HG03571 (cell line): ENCODE data around the gene WNT7B.
"Not testable (repeated sequence)": the region's sequence is repeated elsewhere in the genome, so short reads cannot be mapped to it uniquely, and the experiment has no call there.

Source experiments
- ATAC-seq: cut with Tn5 transposase; IDR thresholded peaks from one replicate; pipeline ENCODE4 v1.9.1; 2021; ENCODE audit not compliant: unreplicated experiment

The WNT7B gene

DNA sequence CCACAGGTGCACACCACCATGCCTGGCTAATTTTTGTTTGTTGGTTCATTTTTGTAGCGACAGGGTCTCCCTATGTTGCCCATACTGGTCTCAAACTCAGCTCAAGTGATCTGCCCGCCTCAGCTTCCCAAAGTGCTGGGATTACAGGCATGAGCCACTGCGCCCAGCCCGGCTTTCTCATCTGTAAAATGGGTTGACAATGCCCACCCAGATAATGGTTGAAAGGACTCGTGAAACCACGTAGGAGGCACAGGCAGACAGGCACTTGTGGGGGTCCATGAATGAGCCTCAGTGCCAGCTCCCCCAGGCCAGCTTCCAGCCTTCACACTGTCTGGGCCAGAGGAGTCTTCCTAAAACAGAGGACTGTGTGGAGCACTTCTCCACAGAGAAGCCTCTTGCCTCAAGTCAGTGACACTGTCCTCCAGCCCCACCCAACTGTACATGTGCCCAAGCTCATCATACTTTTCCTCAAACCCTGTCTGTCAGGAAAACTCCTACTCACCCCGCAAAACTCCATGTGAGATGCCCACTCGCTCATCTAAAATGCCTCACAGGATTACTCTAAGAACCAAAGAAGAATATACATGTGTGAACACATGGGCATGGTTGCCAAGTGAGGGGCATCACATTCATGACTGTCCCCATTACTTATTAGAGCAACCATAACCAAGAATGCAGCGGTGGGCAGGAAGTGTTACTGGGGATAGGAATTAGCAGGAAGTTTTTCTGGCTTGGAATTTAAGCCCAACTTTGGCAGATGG is 32.1 kb upstream of the WNT7B start:
- no peak for ATAC-seq

DNA sequence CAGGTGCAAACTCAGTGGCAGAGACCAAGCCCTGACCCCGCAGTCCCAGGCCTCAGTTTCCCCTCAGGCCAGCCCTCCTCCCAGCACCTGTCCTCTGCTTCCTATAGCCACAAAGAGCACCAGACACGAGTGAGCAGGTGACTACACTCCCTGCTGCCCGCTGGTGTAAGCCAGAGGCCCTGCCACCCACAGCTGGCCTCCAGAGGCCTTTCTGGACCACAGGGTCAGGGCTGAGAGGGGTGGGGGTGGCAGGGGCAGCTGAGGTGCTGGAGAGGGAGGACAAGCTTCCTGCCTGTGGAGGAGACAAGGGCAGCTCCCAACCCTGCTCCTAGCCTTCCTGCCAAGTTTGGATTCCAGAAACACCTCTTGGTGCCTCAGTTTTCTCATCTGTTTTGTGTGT is 31.3 kb upstream of the WNT7B start:
- ATAC-seq = no peak

DNA sequence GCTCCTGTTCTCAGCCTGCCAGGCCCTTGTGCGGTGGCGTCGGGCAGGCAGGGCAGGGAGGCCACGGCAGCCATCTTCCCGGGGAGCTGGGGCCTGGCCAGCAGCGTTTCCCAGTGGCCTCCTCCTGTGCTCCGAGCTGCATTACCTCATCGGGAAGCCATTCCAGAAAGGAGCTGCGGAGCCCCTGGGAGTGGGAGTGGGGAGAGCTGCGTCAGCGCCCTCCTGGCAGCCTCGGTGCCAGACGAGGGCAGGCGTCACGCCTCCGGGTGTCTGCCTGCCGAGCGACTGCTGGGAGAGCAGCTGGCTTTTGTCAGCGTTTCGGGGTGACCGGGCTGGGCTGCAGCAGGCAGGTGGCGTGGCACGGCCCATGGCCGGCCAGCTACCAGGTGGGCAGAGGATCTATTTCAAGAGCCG is 30.9 kb upstream of the WNT7B start:
- no peak for ATAC-seq

DNA sequence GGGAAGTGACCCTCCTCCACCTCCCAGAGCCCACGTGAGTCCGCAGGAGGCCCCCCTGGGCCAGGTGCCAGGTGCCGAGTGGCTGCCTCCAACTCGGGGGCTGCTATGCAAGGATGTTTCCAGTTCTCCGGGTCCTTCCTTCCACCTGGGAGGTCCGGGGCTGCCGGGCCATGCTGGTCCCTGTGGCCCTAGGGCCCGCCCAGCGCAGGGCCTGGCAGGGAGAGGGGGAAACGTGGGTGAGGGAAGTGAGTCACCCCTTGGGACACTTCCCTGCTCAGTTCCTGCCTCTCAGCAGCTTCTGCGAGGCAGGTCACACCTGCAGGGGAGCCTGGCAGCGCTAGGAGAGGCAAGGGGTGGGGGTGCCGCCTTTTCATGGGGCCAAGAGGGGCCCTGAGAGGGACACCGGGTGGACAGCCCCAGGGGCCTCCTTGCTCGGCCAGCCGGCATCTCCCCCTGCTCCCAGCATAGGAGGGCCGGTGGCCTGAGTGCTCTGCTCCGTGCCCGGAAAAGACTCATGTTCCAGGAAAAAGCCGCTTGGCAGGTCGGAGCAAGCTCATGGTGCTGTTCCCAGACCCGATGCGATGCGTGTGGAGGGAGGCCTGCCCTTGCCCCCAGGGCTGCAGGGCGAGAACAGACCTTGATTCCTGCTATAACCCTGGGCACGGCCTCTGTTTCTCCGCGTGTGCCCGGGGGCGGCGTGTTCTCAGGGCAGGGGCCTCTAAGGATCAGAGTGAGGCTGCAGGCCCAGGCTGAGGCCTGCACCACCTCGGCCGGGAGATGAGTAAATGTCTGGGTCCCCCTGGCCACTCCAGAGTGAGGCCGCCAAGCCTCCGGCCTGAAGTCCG is 30.3 kb upstream of the WNT7B start:
- no peak for ATAC-seq

DNA sequence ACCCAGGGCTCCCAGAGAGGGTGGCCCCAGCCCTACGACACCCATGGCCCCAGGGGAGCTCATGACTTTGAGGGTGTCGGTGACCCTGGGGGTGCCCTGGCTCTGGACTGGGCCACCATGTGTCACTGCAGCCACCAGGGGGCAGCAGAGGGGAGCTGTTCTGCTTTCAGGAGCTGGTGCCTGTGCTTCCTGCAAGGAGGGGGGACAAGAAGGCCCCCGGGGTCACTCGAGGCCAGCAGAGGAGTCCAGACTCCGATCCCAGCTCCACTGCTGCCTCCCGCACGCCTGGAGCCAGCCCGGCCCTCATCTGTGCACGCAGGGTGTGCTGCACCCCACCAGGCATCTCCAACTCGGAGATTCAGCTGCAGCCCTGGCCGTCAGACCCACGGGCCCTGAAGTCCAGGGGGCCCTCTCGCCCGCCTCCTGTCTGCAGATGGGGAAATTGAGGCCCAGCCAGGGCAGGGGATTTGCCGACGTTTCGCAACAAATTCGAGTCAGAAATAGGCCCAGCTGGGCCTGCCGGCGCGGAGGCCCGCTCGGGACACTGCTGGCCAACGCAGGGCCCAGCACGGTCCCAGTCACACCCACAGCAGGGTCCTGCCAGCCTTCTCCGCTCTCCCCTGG is 29.5 kb upstream of the WNT7B start:
- ATAC-seq = no peak

DNA sequence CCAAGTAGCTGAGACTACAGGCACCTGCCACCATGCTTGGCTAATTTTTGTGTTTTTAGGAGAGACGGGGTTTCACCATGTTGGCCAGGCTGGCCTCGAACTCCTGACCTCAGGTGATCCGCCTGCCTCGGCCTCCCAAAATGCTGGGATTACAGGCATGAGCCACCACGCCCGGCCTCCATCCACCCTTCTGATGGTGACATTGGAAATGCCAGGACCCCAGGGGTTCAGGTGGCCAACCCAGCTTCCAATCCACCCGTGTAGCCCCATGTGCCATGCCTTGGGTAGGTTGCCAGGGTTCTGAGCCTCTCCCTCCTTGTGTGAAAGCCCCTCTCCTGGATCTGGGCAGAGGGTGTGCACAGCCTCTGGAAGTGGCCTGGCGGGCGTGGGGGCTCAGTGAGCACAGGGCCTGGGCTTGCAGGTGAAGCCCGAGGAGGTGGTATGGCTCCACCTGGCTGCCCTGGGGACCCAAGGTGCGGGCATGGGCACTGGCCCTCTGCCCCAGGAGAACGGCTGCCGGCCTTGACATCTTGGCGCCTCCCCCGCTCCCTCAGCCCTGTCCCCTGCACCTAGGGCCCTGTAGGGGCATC is 28.2 kb upstream of the WNT7B start:
- ATAC-seq = not testable (repeated sequence)

DNA sequence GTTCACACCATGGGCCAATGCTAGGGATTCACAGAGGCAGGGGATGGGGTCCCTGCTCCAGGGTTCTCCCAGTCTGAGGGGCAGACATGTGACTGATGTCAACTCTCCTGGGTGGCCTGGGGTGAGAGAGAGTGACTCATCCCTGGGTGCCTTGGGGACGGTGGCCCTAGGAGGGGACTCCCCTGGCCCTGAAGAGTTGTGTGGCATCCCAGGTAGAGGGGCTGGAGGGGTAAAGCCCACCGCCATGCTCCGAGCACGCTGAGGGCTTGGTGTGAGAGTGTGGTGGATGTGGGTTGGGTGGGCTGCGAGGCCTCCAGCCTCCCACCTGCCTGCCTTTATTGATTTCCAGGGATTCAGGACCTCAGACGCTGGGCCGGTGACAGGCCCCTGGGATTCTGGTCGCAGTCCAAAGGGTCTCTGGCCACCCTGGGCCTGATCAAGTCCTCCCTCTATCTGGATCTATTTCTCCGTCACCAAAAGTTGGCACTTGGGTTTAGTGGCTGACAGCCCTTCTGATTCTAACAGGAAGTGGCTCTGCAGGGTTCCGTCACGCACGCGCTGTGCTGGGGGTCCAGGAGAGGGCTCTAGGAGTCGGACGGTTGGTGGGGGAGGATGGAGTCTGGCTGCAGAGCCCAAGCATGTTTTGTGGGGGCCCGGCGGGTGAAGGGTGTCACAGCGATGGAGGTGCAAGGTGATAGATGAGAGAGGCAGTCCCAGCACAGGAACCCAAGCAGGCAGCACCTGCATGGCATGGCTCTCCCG is 27.3 kb upstream of the WNT7B start:
- no peak for ATAC-seq

DNA sequence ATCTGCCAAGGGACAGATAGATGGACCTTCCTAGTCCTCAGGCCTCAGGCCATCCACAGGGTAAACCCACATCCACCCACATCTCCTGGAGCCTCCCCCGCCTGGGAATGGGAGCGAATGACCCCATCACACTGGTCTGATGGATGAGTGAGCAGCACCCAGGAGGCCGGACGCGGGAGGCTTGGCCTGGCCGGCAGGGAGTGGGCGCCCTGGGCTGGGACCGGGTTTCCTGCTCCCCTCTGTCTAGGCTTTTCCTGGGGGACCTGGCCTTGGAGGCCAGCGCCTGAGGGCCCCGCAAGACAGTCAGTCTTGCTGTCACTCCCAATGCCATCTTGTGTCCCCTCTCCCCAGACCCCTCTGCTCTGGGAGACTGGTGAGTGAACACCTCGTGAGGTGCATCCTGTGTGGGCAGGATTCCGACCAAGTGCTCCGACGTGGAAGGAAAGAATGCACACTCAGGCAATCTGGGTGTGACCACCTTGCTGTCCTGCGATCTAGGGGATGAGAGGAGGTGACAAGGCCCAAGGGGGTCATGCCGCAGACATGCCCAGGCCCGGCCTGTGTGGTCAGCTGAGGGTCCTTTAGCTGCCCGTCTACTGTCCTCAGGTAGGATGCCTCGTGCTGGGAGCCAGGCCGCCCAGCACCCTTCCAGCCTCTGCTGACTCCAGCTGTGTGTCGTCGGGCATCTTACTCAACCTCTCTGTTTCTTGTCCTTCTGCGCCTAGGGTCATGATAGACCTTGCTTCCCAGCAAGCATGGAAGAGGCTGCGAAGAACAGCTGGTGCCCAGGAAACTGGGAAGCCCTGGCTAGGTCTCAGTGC is 26.5 kb upstream of the WNT7B start:
- no peak for ATAC-seq

DNA sequence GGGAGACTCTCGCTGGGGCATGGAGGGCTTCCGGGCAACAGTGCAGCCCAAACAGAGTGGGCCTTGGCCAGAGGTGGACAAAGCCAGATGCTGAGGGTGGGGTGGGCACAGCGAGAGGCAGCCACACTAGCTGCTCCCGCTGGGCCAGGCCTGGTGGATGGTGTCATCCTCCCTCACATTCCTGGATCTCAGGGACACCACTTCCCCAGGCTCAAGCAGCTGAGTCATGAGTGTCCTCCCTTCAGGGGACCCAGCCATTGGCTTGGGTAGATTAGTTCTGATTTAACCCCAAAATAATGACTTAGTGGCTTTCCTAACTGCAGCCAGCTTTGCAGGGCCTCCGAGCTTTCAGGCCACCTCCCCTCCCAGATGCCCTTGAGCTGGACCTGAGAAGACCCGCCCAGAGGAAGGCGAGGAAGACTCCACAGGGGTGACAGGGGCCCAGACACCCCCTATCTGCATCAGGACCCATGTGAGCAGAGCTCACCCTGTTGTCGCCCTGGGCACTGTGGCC is 25.9 kb upstream of the WNT7B start:
- no peak for ATAC-seq

DNA sequence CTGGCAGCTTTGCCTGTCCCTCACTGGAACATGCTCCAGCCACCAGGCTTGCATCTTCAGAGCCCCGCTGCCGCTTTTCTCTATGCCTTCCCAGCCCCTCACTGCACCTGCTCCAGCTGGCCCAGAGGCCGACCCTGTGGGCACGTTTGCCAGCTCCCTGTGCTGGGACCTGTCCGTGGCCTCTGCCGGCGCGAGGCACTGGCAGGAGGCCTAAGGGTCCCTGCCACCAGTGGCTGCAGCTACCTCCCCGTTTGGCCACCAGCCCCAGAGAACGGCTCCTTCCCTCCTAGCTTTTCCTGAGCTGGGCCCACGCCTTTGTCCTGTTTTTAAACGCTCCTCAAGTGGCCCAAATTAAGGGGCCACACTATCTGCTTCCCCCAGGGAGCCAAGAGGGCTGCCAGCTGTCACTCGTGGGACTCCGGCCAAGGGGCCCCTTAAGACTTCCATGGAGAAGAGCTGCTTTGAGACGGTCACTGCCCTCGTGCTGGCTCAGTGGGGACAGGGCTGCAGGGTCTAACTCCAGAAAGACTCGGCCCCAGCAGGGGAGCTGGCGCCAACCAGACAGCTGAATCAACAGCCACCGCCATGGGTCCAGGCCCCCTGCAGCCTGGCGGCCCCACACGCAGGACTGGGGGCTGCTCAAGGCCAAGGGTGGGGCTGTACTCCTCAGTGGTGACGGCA is 24.6 kb upstream of the WNT7B start:
- no peak for ATAC-seq

DNA sequence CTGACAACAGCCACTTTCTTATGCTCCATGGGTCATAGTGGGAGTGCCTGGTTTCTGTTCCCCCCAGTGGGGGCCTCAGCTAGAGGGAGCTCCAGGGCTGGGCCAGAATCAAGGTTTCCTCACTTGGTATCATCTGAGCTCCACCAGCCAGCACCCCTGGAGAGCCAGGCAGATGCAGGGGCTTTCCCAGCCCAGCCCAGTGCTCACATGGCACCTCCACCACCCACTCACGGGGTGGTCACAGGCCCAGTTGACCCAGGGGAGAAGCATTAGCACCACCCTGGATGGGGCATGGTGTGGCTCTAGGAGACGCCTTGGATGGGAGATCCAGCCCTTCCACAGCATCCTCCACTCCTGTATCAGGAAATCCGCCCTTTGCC is 24.1 kb upstream of the WNT7B start:
- no peak for ATAC-seq

DNA sequence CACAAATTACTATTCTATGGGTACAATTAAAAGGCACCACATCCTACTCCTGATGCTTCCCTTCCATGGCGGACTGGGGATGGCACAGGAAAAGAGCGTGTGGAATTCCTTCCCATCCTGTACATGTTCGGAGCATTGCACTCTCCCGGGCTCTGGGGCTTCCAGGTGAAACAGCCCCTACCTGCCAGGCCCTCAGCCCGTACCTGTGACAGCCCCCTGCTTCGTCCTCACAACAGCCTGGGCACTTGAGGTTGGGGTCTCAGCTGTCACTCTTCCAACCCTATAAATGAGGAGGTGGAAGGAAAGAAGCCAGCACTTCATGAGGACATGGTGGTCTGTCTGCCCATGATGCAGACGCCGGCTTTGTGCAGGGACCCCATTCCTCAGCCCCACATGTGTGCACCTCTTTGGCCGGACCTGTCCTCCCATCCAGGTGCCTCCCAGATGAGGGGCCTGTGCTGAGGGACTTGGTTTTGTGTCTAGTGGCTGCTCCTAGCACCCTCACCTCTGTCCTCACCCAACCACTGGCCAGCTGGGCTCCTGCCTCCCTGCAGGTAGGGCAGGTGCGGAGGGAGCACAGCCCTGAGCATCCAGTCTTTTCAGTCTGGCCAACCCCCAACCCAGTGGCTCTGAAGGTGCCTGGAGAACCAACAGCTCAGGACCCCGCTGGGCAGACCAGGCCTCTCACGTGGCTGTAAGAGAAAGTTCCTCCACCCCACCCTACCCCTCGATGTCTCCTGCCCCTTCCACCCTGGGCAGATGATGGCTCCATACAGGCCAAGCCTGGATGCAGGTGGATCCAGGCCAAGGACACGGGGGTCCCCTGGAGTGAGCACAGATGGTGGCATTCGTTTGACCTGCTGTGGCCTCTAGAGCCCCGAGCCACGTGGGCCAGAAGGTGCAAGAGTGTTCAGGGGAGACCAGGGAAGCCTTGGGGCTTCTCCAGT is 23.4 kb upstream of the WNT7B start:
- no peak for ATAC-seq

DNA sequence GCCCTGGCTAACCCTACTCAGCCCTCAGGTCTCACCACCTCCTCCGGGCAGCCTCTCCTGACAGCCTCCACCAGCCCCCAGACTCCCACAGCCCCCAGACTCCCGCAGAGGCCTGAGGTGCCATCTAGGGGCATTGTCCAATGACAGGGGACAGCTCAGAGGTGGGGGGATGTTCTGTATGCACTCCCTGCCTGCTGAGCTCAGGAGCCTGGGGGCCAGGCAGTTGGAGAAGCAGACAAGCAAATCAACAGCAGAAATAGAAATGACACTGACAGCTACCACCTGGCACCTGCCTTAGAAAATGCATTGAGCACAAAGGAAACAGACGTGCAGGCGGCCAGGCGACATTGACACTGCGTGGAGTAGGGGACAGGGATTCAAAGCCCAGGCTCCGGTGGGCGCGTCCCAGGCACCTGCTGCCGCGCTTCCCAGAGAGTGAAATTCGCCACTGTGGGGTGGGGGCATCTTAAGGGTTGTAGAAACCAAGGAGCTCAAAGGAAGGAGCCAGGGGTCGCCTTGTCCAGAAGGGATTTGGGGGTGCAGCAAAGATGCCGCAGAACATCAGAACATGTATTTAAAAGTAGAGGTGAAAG is 22.5 kb upstream of the WNT7B start:
- no peak for ATAC-seq

DNA sequence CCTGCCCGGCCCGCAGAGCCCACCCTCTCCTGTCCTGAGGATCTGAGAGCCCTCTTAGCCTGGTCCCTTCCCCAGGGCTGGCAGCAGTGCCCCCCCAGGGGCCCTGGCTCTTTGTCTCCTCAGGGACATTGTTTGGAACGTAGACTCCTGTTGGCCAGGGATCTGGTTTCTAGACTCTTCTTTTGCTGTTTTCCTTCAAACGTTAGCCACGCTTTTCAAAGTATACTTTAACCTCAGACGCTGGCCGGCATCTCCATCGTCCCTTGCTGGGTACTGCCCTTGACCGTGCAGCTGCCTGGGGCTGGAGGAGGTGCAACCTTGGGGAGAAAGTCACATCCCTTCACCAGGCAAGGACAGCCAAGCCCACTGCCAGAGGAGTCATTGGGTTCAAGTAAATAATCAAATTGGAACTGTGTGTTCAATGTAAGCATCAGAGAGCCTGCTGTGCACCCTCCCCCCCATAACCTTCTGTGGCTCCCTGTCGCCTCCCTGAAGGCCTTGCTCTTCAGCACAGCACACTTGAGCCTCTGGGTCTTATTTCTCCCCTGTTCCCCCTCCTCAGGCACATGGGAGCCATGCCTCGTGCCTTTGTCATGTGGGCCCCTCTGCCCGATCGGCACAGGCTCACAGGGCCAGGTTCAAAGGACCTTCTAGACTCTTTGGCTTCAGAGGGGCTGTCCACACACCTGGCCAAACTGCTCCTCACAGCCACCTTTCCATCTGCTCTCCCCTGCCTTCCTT is 21.8 kb upstream of the WNT7B start:
- ATAC-seq = no peak

DNA sequence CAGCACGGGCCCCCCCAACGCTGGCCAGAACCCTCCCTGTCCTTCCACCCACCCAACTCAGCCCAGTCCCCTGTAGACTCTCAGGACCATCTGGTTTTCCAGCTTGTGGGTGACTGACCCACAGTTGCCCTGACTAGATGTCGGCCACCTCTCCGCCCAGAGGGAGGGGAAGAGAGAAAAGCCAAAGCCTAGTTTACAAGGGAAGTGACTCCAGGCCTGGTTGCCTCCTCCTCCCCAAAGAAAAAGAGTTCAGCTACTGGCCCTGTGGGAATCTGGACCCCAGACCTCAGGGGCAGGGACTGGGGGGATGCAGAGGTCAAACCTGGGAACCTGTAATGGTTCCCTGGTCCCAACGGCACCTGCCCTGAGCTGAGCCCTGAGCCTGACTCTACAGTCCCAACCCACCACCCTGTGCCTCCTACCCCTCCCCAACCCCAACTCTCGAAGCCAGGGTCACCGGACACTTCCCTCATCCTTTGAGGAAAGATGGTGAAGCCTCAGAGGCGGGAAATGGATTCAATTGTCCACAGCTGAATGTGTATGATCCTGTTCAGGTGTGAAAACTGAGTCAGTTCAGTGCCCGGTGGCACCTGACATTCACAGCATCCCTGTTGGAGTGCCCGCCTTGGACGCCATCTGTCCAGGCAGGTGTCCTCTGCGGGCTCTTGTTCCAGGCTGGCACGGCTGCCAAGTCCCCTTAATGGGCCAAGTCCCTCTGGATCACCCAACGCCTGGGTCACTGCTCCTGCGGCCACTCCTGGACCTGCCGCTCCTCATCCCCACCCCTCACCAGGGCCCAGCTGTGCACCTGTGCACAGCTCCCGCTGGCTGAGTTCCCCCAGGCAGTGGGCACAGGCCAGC is 21.0 kb upstream of the WNT7B start:
- no peak for ATAC-seq
